ENCODE measurements around the gene SERPINC1. TPM values are rescaled to one million over a fixed set of nuclear protein-coding genes. Genes with fewer than 3 reads are reported as not detected.
A peak's percentile ranks its signal among the peaks of the same experiment; 100 is the strongest.
"Not testable (repeated sequence)": the region's sequence is repeated elsewhere in the genome, so short reads cannot be mapped to it uniquely, and the experiment has no call there.

The SERPINC1 gene
- total and polyA plus RNA-seq, 5 donors from 2014 or later, result not detected

DNA sequence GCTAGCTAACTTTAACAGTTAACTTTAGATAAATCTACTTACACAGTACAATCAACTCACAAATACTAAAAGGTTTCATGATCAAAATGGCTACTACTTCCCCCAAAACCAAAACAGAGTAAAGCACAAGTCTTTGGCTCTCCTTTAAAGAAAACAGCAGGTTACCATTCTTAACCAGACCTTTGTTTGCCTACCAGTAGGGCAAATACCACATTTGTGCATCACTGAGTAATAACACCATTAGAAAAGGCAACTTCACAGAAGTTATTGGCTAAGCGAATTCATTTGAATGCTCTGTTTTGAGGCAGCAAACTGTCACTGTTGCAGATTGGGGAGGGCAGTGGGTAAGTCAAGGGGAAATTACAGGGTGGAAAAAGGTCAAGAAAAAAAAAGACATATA lies 17.3 kb upstream of the SERPINC1 start:
- Mint-ChIP-seq H3K27ac (peak overlapping the region in 2 of 3 donors; percentile 15 to 61), H3K9me3 (peaks cover 0 to 2% (median 0%) of the 10 kb centered on the region in 7 donors), H3K4me1 (no peaks in the 10 kb centered on the region), H3K36me3 (peaks cover 26% of the 10 kb centered on the region), H3K4me3 (no peak overlapping the region), H3K27me3 (no peaks in the 10 kb centered on the region)
- Histone ChIP-seq H3K36me3 (ENCODE audit: control insufficient read depth, insufficient read depth, low read length) (peaks cover 44% of the 10 kb centered on the region), H3K4me3 (ENCODE audit: low read depth, low read length) (no peak overlapping the region), H3K9me3 (ENCODE audit: control insufficient read depth in 2 of 2, low read length in 2 of 2) (no peaks in the 10 kb centered on the region), H3K4me1 (ENCODE audit: control insufficient read depth, insufficient read depth, low read length, poor library complexity, severe bottlenecking) (no peaks in the 10 kb centered on the region), H3K27ac (ENCODE audit: insufficient read depth, low read length, poor library complexity, severe bottlenecking) (no peak overlapping the region), H3K27me3 (ENCODE audit: control insufficient read depth, insufficient read depth, low read length) (no peaks in the 10 kb centered on the region)
- ATAC-seq (ENCODE audit: low read depth in 2 of 2), result no peak
- no peak for DNase-seq

GRCh38 chr1:173930541-173930940 lies 13.4 kb upstream of the SERPINC1 start:
- ATAC-seq (ENCODE audit: low read depth in 2 of 2); H3K27ac ChIP-seq (ENCODE audit: insufficient read depth, low read length, poor library complexity, severe bottlenecking); H3K4me3 ChIP-seq (ENCODE audit: low read depth, low read length); H3K27ac Mint-ChIP-seq; H3K4me3 Mint-ChIP-seq; H3K27me3 Mint-ChIP-seq; H3K27me3 ChIP-seq (ENCODE audit: control insufficient read depth, insufficient read depth, low read length); H3K9me3 ChIP-seq (ENCODE audit: control insufficient read depth in 2 of 2, low read length in 2 of 2); H3K4me1 ChIP-seq (ENCODE audit: control insufficient read depth, insufficient read depth, low read length, poor library complexity, severe bottlenecking); H3K9me3 Mint-ChIP-seq; H3K4me1 Mint-ChIP-seq; DNase-seq: not testable (repeated sequence)
- peaks cover 15% of the 10 kb centered on the region for H3K36me3 Mint-ChIP-seq
- peaks cover 13% of the 10 kb centered on the region for H3K36me3 ChIP-seq (ENCODE audit: control insufficient read depth, insufficient read depth, low read length)

DNA sequence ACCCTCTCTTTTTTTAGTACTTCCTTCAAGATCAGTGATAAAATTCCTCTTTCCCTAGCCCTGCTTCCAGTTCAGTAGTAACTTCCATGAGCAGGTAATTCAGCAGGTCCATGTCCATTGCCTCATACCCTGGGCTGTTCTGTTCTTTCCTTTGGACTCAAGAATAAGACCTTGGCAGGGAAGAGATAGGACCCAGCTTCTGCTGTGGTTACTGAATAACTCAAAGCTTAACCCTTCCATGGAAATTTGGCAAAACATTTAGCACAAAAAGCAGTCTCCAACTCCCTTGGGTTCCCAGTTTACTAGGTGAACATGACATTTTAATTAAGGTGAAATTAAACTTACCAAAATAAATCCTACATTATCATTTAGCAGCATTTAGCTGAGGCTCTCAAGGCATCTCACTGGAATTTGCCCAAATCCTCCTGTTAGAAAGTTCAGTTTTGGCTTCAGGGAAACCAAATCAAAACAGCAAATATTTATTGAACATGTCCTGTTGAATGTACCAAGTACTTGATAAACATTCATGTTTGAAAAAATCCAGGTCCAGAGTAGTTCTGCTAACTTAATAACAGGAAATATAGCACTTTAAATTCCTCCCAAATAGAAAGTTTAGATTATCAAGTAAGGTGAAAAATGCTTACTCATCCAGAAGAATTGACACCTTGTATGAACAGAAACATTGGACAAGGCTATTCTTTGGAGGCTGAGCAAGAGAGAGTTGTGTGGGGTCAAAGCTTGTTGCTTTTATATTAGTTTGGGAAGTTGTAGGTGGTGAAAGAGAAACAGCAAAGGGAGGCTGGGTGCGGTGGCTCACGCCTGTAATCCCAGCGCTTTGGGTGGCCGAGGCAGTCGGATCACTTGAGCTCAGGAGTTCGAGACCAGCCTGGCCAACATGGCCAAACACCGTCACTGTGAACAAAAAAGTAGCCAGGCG lies 8.4 kb upstream of the SERPINC1 start:
- peaks cover 4% of the 10 kb centered on the region for H3K36me3 Mint-ChIP-seq
- ATAC-seq (ENCODE audit: low read depth in 2 of 2), result no peak
- H3K9me3 Mint-ChIP-seq, result peaks cover 0 to 2% (median 0%) of the 10 kb centered on the region in 7 donors
- peaks cover 4% of the 10 kb centered on the region for H3K27me3 Mint-ChIP-seq
- H3K27me3 ChIP-seq (ENCODE audit: control insufficient read depth, insufficient read depth, low read length), result no peaks in the 10 kb centered on the region
- no peak overlapping the region for H3K4me3 Mint-ChIP-seq
- no peaks in the 10 kb centered on the region for H3K36me3 ChIP-seq (ENCODE audit: control insufficient read depth, insufficient read depth, low read length)
- DNase-seq, result no peak
- no peak overlapping the region for H3K4me3 ChIP-seq (ENCODE audit: low read depth, low read length)
- H3K9me3 ChIP-seq (ENCODE audit: control insufficient read depth in 2 of 2, low read length in 2 of 2), result no peaks in the 10 kb centered on the region
- H3K27ac ChIP-seq (ENCODE audit: insufficient read depth, low read length, poor library complexity, severe bottlenecking), result no peak overlapping the region
- no peak overlapping the region for H3K27ac Mint-ChIP-seq
- H3K4me1 Mint-ChIP-seq, result peaks cover 0 to 3% (median 0%) of the 10 kb centered on the region in 4 donors
- no peaks in the 10 kb centered on the region for H3K4me1 ChIP-seq (ENCODE audit: control insufficient read depth, insufficient read depth, low read length, poor library complexity, severe bottlenecking)

GRCh38 chr1:173920861-173921260 lies 3.7 kb upstream of the SERPINC1 start:
- ATAC-seq (ENCODE audit: low read depth in 2 of 2) (no peak), DNase-seq (no peak)
- Mint-ChIP-seq H3K4me1 (peaks cover 0 to 4% (median 0%) of the 10 kb centered on the region in 4 donors), H3K27me3 (peaks cover 4% of the 10 kb centered on the region), H3K27ac (no peak overlapping the region), H3K36me3 (no peaks in the 10 kb centered on the region), H3K9me3 (no peaks in the 10 kb centered on the region), H3K4me3 (no peak overlapping the region)
- no peaks in the 10 kb centered on the region for H3K9me3 ChIP-seq (ENCODE audit: control insufficient read depth in 2 of 2, low read length in 2 of 2)
- H3K4me3 ChIP-seq (ENCODE audit: low read depth, low read length), result no peak overlapping the region
- H3K4me1 ChIP-seq (ENCODE audit: control insufficient read depth, insufficient read depth, low read length, poor library complexity, severe bottlenecking), result no peaks in the 10 kb centered on the region
- H3K27me3 ChIP-seq (ENCODE audit: control insufficient read depth, insufficient read depth, low read length), result no peaks in the 10 kb centered on the region
- no peaks in the 10 kb centered on the region for H3K36me3 ChIP-seq (ENCODE audit: control insufficient read depth, insufficient read depth, low read length)
- H3K27ac ChIP-seq (ENCODE audit: insufficient read depth, low read length, poor library complexity, severe bottlenecking), result no peak overlapping the region

DNA sequence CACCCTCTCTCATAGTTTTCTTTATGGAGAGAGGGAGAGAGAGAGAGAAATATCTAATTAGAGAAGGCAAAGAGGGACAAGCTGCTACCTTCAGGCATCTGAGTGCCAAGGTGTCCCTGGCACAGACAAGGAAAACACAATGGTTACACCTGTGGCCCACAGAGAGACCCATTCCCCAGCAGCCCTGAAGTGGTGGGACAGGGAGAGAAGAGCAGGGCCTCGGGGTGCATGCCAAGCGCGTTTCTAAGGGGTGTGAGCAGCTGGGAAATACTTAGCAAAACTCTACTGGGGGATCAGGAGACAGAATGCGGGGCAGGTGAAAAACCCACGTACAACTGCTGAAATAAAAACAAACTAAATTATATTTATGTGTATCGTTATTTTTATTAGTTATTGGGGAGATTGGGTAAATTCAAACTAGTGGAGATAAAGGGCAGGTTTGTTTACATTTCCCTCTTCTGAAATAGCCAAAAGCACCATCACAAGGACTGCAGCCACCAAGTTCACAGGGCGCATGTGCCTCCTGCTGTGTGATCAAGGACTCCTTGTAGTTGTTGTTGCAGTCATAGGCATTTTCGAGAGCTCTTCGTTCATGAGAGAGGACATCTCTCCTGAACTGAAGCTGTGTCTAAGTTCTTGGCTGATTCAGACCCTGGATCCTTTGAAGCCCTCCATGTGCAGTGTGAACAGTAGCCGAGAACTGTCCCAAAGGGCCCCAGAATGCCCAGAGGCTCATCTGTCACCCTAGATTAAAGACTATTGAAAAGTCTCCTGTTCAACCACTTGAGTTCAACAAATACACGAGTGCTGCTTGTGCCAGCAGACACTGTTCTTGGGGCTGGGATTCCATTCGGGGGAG lies 737 bp upstream of the SERPINC1 start:
- H3K4me3 Mint-ChIP-seq, result no peak overlapping the region
- Histone ChIP-seq H3K4me1 (ENCODE audit: control insufficient read depth, insufficient read depth, low read length, poor library complexity, severe bottlenecking) (no peaks in the 10 kb centered on the region), H3K4me3 (ENCODE audit: low read depth, low read length) (no peak overlapping the region), H3K9me3 (ENCODE audit: control insufficient read depth in 2 of 2, low read length in 2 of 2) (no peaks in the 10 kb centered on the region), H3K36me3 (ENCODE audit: control insufficient read depth, insufficient read depth, low read length) (no peaks in the 10 kb centered on the region), H3K27me3 (ENCODE audit: control insufficient read depth, insufficient read depth, low read length) (no peaks in the 10 kb centered on the region), H3K27ac (ENCODE audit: insufficient read depth, low read length, poor library complexity, severe bottlenecking) (no peak overlapping the region)
- H3K9me3 Mint-ChIP-seq, result no peaks in the 10 kb centered on the region
- no peaks in the 10 kb centered on the region for H3K36me3 Mint-ChIP-seq
- ATAC-seq (ENCODE audit: low read depth in 2 of 2), result no peak
- H3K27me3 Mint-ChIP-seq, result peaks cover 9% of the 10 kb centered on the region
- no peak for DNase-seq
- H3K27ac Mint-ChIP-seq, result no peak overlapping the region
- peaks cover 0 to 2% (median under 1%) of the 10 kb centered on the region in 4 donors for H3K4me1 Mint-ChIP-seq

GRCh38 chr1:173916667-173917066 lies 460 bp downstream of the SERPINC1 start:
- Mint-ChIP-seq H3K4me1 (peaks cover 0 to 2% (median under 1%) of the 10 kb centered on the region in 4 donors), H3K27me3 (peaks cover 13% of the 10 kb centered on the region), H3K9me3 (peaks cover 0 to 3% (median 0%) of the 10 kb centered on the region in 7 donors), H3K4me3 (no peak overlapping the region), H3K27ac (peak overlapping the region in 1 of 3 donors; percentile 19), H3K36me3 (no peaks in the 10 kb centered on the region)
- no peaks in the 10 kb centered on the region for H3K36me3 ChIP-seq (ENCODE audit: control insufficient read depth, insufficient read depth, low read length)
- H3K9me3 ChIP-seq (ENCODE audit: control insufficient read depth in 2 of 2, low read length in 2 of 2), result no peaks in the 10 kb centered on the region
- DNase-seq (no peak), ATAC-seq (ENCODE audit: low read depth in 2 of 2) (no peak)
- no peak overlapping the region for H3K27ac ChIP-seq (ENCODE audit: insufficient read depth, low read length, poor library complexity, severe bottlenecking)
- H3K27me3 ChIP-seq (ENCODE audit: control insufficient read depth, insufficient read depth, low read length), result no peaks in the 10 kb centered on the region
- H3K4me1 ChIP-seq (ENCODE audit: control insufficient read depth, insufficient read depth, low read length, poor library complexity, severe bottlenecking), result no peaks in the 10 kb centered on the region
- H3K4me3 ChIP-seq (ENCODE audit: low read depth, low read length), result no peak overlapping the region

DNA sequence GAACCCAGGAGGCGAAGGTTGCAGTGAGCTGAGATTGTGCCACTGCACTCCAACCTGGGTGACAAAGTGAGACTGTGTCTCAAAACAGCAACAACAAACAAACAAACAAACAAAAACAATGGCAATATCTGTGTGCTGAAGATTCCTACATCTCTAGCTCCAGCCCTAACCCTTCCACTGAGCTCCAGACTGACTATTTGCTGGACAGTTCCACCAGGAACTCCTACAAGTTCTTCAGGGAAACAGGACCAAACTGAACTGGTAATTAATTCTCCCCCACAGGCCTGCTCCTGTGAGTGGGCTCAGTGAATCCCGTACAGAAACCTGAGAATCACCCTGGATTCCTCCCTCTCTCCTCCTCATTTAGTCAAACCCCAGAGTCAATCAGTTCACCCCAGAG lies 1.5 kb downstream of the SERPINC1 start:
- H3K36me3 ChIP-seq (ENCODE audit: control insufficient read depth, insufficient read depth, low read length), result no peaks in the 10 kb centered on the region
- H3K27ac Mint-ChIP-seq, result peak overlapping the region in 1 of 3 donors; percentile 16
- no peak overlapping the region for H3K4me3 ChIP-seq (ENCODE audit: low read depth, low read length)
- H3K4me3 Mint-ChIP-seq, result no peak overlapping the region
- ATAC-seq (ENCODE audit: low read depth in 2 of 2), result no peak
- peaks cover 0 to 2% (median under 1%) of the 10 kb centered on the region in 4 donors for H3K4me1 Mint-ChIP-seq
- no peaks in the 10 kb centered on the region for H3K4me1 ChIP-seq (ENCODE audit: control insufficient read depth, insufficient read depth, low read length, poor library complexity, severe bottlenecking)
- H3K9me3 Mint-ChIP-seq, result peaks cover 0 to 3% (median 0%) of the 10 kb centered on the region in 7 donors
- no peaks in the 10 kb centered on the region for H3K36me3 Mint-ChIP-seq
- no peaks in the 10 kb centered on the region for H3K27me3 ChIP-seq (ENCODE audit: control insufficient read depth, insufficient read depth, low read length)
- peaks cover 10% of the 10 kb centered on the region for H3K27me3 Mint-ChIP-seq
- no peak overlapping the region for H3K27ac ChIP-seq (ENCODE audit: insufficient read depth, low read length, poor library complexity, severe bottlenecking)
- no peaks in the 10 kb centered on the region for H3K9me3 ChIP-seq (ENCODE audit: control insufficient read depth in 2 of 2, low read length in 2 of 2)
- DNase-seq, result no peak
